K562 (cell line): Measurements from ENCODE around the gene B3GNT4. TPM values are rescaled to one million over a fixed set of nuclear protein-coding genes. Genes with fewer than 3 reads are reported as not detected.
A peak's percentile ranks its signal among the peaks of the same experiment; 100 is the strongest.

Experiments used
- BRCA1 ChIP-seq, 2 experiments: fragments of 450-650 bp in 1 of 2; sonication (generic) in 1 of 2; formaldehyde crosslinking in 1 of 2; IDR thresholded peaks; 2 replicates each; pipeline versions ENCODE4 v1.5.0 to v1.6.1; 2017 to 2020; ENCODE audit warnings: mild to moderate bottlenecking in 1 of 2, missing genetic modification reagents in 1 of 2
- CCNT2 ChIP-seq: IDR thresholded peaks from 2 replicates; pipeline ENCODE4 v1.6.1; 2011; ENCODE audit warnings: borderline replicate concordance, low read depth, mild to moderate bottlenecking, moderate library complexity, mixed read lengths, low read length; ENCODE audit not compliant: insufficient read length; ENCODE audit errors: extremely low read depth
- CREM ChIP-seq: IDR thresholded peaks from 2 replicates; pipeline ENCODE4 v1.6.1; 2014; ENCODE audit warnings: antibody characterized with exemption, low read depth
- E4F1 ChIP-seq: fragments of 250-450 bp; sonication (Bioruptor Pico); IDR thresholded peaks from 2 replicates; pipeline ENCODE4 v1.5.0; 2021; ENCODE audit warnings: mild to moderate bottlenecking, borderline replicate concordance
- ETV5 ChIP-seq: sonication (generic); formaldehyde crosslinking; IDR thresholded peaks from 2 replicates; pipeline ENCODE4 v1.4.0; 2020; ENCODE audit warnings: low read depth, mild to moderate bottlenecking, missing genetic modification reagents
- FOXK1 ChIP-seq: sonication (generic); formaldehyde crosslinking; IDR thresholded peaks from 2 replicates; pipeline ENCODE4 v1.8.0; 2022; ENCODE audit warnings: missing genetic modification reagents, mild to moderate bottlenecking, borderline replicate concordance
- HNRNPLL ChIP-seq: fragments of 200-400 bp; formaldehyde crosslinking; IDR thresholded peaks from 2 replicates; pipeline ENCODE4 v1.6.1; 2017; ENCODE audit warnings: low read length, low read depth, mild to moderate bottlenecking; ENCODE audit not compliant: poor library complexity, severe bottlenecking
- LCOR ChIP-seq: sonication (generic); formaldehyde crosslinking; IDR thresholded peaks from 2 replicates; pipeline ENCODE4 v1.8.0; 2022; ENCODE audit warnings: mild to moderate bottlenecking, missing genetic modification reagents
- MAFK ChIP-seq: IDR thresholded peaks from 2 replicates; pipeline ENCODE4 v1.6.1; 2011; ENCODE audit warnings: low read length, improper control_type of control experiment
- MEIS2 ChIP-seq: fragments of 450-650 bp; IDR thresholded peaks from 2 replicates; pipeline ENCODE4 v1.6.1; 2014; ENCODE audit warnings: mild to moderate bottlenecking; ENCODE audit not compliant: partially characterized antibody
- MTA3 ChIP-seq: fragments of 450-650 bp; formaldehyde crosslinking; IDR thresholded peaks from 2 replicates; pipeline ENCODE4 v1.6.1; 2017; ENCODE audit warnings: mild to moderate bottlenecking, borderline replicate concordance
- MXI1 ChIP-seq: IDR thresholded peaks from 2 replicates; pipeline ENCODE4 v1.6.1; 2011; ENCODE audit warnings: low read depth, mild to moderate bottlenecking, improper control_type of control experiment, low read length
- MYNN ChIP-seq, 2 experiments: sonication (generic); formaldehyde crosslinking in 1 of 2; IDR thresholded peaks; 2 replicates each; pipeline versions ENCODE4 v1.5.0 to v1.6.1; 2016 to 2020; ENCODE audit warnings: antibody characterized with exemption in 1 of 2, missing genetic modification reagents in 1 of 2
- NR2C2 ChIP-seq, 2 experiments: fragments of 200-800 bp in 1 of 2; sonication (Bioruptor generic) in 1 of 2; sonication (generic) in 1 of 2; formaldehyde crosslinking in 1 of 2; IDR thresholded peaks; 2 replicates each; pipeline versions ENCODE4 v1.6.1 to v1.8.0; 2016 to 2022; ENCODE audit warnings: mild to moderate bottlenecking in 1 of 2, missing compliant biosample characterization in 1 of 2, missing genetic modification characterization in 1 of 2, missing genetic modification reagents in 1 of 2
- PHF20 ChIP-seq: fragments of 450-650 bp; IDR thresholded peaks from 2 replicates; pipeline ENCODE4 v1.6.1; 2018; ENCODE audit not compliant: partially characterized antibody
- PML ChIP-seq: IDR thresholded peaks from 2 replicates; pipeline ENCODE4 v1.6.1; 2012; ENCODE audit warnings: low read length, inconsistent platforms
- POLR2A ChIP-seq: fragments of 450-650 bp; conservative IDR thresholded peaks from 2 replicates; pipeline ENCODE4 v1.6.1; 2016
- POLR2B ChIP-seq: fragments of 450-650 bp; IDR thresholded peaks from 2 replicates; pipeline ENCODE4 v1.6.1; 2018; ENCODE audit warnings: low read depth; ENCODE audit not compliant: partially characterized antibody
- PRPF4 ChIP-seq: fragments of 200-400 bp; formaldehyde crosslinking; IDR thresholded peaks from one replicate; pipeline ENCODE4 v1.6.1; 2017; ENCODE audit warnings: low read length, low read depth, mild to moderate bottlenecking; ENCODE audit not compliant: insufficient read depth, poor library complexity, severe bottlenecking
- SIN3B ChIP-seq: fragments of 450-650 bp; IDR thresholded peaks from 2 replicates; pipeline ENCODE4 v1.6.1; 2017; ENCODE audit warnings: low read depth, mild to moderate bottlenecking, moderate library complexity
- ZBTB2 ChIP-seq: fragments of 450-650 bp; IDR thresholded peaks from 2 replicates; pipeline ENCODE4 v1.6.1; 2016; ENCODE audit warnings: antibody characterized with exemption
- ZNF445 ChIP-seq: fragments of 250-450 bp; sonication (Bioruptor Pico); IDR thresholded peaks from 2 replicates; pipeline ENCODE4 v1.4.0; 2020; ENCODE audit warnings: low read depth, mild to moderate bottlenecking, moderate library complexity
- polyA plus RNA-seq, 8 experiments: library from polyadenylated mRNA; depleted of rRNA in 4 of 8; stranded (reverse) in 5 of 8; unstranded in 3 of 8; fragments of >200 nt; fragmentation: Nextera tagmentation in 2 of 8; fragmentation: Illumina TruSeq in 1 of 8; extraction: Ambion mirVana in 2 of 8; extraction: Trizol in 1 of 8; gene quantifications; 2 replicates each; pipeline versions ENCODE4 v1.2.1 to v1.2.3, GENCODE V29; 2011 to 2014; ENCODE audit warnings: inconsistent platforms in 1 of 8, missing spikeins in 1 of 8
- total RNA-seq, 7 experiments: library from RNA; depleted of rRNA in 6 of 7; stranded (reverse); fragments of >200 nt in 6 of 7; fragmentation: Illumina TruSeq in 2 of 7; extraction: Trizol in 2 of 7; gene quantifications; 2 replicates each; pipeline versions ENCODE4 v1.2.1 to v1.2.3, GENCODE V29; 2011 to 2021; ENCODE audit warnings: low replicate concordance in 1 of 7
- TF ChIP-seq, protein P1 (sequence below): fragments of 450-650 bp; IDR thresholded peaks from 2 replicates; pipeline ENCODE4 v1.6.1; 2016; ENCODE audit warnings: missing biosample characterization, missing genetic modification characterization

The B3GNT4 gene
- total and polyA plus RNA-seq, 9 of the 15 experiments (the other 6 are each of a cell fraction or from before 2014, with no cell fraction given) = 0.17 to 3.2 (median 1.3) TPM

DNA sequence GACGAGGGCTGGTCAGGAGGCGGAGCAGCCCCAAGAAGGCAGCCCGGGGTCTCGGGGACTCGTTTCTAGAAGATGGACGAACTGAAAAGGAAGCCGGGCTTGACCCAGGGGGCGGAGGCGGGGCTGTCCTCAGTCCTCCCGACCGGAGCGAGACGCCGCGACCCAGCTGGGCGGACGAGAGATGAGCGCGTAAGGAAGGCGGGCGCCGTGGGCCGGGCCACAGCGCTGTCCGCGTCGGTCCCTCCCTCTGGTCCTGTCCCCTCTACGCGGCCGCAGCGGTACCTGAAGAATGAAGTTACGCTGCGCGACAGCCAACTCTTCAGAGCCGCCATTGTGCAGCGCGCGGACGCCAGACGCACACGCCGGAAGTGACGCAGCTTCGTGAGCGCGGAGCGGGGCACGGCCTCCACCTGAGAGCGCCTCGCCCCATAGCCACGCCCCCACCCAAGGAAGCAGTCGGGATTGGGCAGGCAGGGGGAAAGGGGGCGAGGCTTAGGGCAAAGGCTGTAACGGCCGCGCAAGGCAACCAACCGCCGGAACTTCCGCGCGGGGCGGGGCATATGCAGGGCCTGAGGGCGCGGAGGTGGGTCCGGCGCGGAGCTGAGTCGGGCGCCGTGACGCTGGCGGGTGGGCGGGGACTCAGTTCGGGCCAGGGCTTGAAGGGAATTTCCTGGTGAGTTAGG, 22.3 kb downstream of the B3GNT4 start, which contains the start of gene DIABLO (continued):
- TF ChIP-seq E4F1 (CRISPR knock-in tag) (no peak), CCNT2 (peak; percentile 73), MAFK (no peak), POLR2B (peak; percentile 96), LCOR (peak; percentile 66), CREM (peak; percentile 99), FOXK1 (CRISPR knock-in tag) (no peak), BRCA1 (IDR thresholded peaks at IDR 0.05) (no peak), BRCA1 (CRISPR knock-in tag; IDR thresholded peaks at IDR 0.05) (no peak), ZBTB2 (peak; percentile 90), PHF20 (peak; percentile 90), ZNF445 (CRISPR knock-in tag) (no peak), MXI1 (peak; percentile 38; the same call in 1 of the 2 replicates), NR2C2 (CRISPR knock-in tag; IDR thresholded peaks at IDR 0.05) (peak; percentile 72; the same call in 1 of the 2 replicates), NR2C2 (tag; IDR thresholded peaks at IDR 0.05) (peak; percentile 94), ETV5 (CRISPR knock-in tag) (peak; percentile 63), POLR2A (peak; percentile 98), MTA3 (peak; percentile 66; the same call in 1 of the 2 replicates), SIN3B (peak; percentile 99), PRPF4 (no peak), MYNN (IDR thresholded peaks at IDR 0.05) (no peak), MYNN (CRISPR knock-in tag; IDR thresholded peaks at IDR 0.05) (no peak), PML (peak; percentile 79), MEIS2 (peak; percentile 31), HNRNPLL (peak; percentile 81)
- TF ChIP-seq, protein P1, sequence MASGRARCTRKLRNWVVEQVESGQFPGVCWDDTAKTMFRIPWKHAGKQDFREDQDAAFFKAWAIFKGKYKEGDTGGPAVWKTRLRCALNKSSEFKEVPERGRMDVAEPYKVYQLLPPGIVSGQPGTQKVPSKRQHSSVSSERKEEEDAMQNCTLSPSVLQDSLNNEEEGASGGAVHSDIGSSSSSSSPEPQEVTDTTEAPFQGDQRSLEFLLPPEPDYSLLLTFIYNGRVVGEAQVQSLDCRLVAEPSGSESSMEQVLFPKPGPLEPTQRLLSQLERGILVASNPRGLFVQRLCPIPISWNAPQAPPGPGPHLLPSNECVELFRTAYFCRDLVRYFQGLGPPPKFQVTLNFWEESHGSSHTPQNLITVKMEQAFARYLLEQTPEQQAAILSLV (tag) = no peak
